ENCODE data around the gene REL.

DNA sequence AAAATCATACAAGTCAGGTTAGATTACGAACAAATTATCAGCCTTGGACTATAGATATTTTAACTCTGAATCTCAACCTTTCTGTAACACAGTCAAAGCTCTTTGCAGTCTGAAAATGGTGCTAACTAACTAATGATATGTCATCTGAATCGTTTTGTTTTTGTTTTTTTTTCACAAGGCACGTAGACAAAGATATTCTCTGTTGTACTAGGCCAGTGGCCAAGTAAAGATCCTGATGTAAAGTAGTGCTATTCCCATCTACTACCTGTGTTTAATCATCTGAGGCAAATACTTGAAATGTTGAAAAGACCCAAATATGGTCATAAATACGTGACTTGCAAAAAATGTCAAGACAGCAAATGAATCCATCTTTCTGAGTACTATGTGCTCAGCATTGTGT lies 65.7 kb downstream of the REL start:
- no peak for TF ChIP-seq EP300 (IDR thresholded peaks at IDR 0.05)
- TF ChIP-seq POLR2A (IDR thresholded peaks at IDR 0.05): no peak

All from sigmoid colon (tissue), 4 donors.